ENCODE results near the gene ADK. TPM values are rescaled to one million over a fixed set of nuclear protein-coding genes. Genes with fewer than 3 reads are reported as not detected.

Gene ADK
- total RNA-seq, 1 experiment from 2014 or later, result 26.8 TPM

DNA sequence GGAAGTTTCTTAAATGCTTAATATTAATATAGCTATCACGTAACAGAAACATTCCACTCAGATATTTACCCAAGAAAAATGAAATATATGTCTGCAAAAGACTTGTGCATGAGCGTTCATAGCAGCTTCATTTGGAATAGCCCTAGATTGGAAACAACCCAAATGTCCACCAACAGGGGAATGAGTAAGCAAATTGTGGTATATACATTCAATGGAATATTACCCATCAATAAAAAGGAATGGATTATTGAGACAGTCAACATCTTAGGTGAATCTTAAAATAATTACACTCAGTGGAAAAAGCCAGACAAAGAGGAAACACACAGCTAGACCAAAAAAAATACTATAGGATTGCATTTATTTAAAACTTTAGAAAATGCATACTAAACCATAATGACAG lies 585.0 kb downstream of the ADK start:
- Mint-ChIP-seq H3K9me3 (peaks cover 11 to 12% of the 10 kb centered on the region in 2 experiments; a peak in 2 of 5 replicates), H3K4me3 (no peak overlapping the region), H3K36me3 (ENCODE audit: insufficient read depth in 1 of 3, low read depth in 3 of 3) (peaks cover 3 to 20% (median 5%) of the 10 kb centered on the region in 3 experiments; a peak in 6 of 7 replicates), H3K4me1 (peaks cover 5 to 7% of the 10 kb centered on the region in 2 experiments), H3K27me3 (ENCODE audit: low read depth) (no peaks in the 10 kb centered on the region), H3K27ac (no peak overlapping the region)
- Histone ChIP-seq H3K23me2 (ENCODE audit: insufficient read length, low read depth, low read length, poor library complexity, severe bottlenecking) (no peaks in the 10 kb centered on the region), H2BK5ac (ENCODE audit: insufficient read length, low read length) (no peak overlapping the region), H3K18ac (ENCODE audit: insufficient read length, low read depth, low read length) (no peak overlapping the region), H3K23ac (ENCODE audit: insufficient read length, low read depth, low read length) (no peak overlapping the region), H3K9ac (ENCODE audit: extremely low read depth, insufficient read length, low read length) (no peak overlapping the region), H3K14ac (ENCODE audit: insufficient read depth, low read length) (no peak overlapping the region), H3K27ac (ENCODE audit: insufficient read length, low read depth, low read length) (no peak overlapping the region), H3K79me2 (ENCODE audit: insufficient read depth, low read length) (no peaks in the 10 kb centered on the region), H3K56ac (ENCODE audit: insufficient read length, low read depth, low read length) (no peak overlapping the region), H2BK12ac (ENCODE audit: insufficient read length, low read depth, low read length) (no peak overlapping the region), H3K79me1 (ENCODE audit: insufficient read depth, low read depth, low read length, poor library complexity, severe bottlenecking) (no peaks in the 10 kb centered on the region), H4K20me1 (ENCODE audit: control insufficient read depth, insufficient read depth, insufficient read length) (no peaks in the 10 kb centered on the region), H3K4me2 (ENCODE audit: insufficient read depth, insufficient read length, low read length) (no peak overlapping the region), H2BK15ac (ENCODE audit: low read depth, low read length) (no peak overlapping the region), H3K4ac (ENCODE audit: low read depth, low read length) (no peak overlapping the region), H4K8ac (replicated peaks; ENCODE audit: insufficient read length, low read depth, low read length) (no peak overlapping the region), H3K27me3 (ENCODE audit: insufficient read depth, low read length) (no peaks in the 10 kb centered on the region), H4K91ac (ENCODE audit: insufficient read length, low read depth, low read length) (no peak overlapping the region), H2AK5ac (ENCODE audit: insufficient read length, low read length) (no peak overlapping the region), H3T11ph (ENCODE audit: low read length) (no peak overlapping the region), H2BK120ac (ENCODE audit: low read depth, low read length, poor library complexity, severe bottlenecking) (no peak overlapping the region), H2BK20ac (ENCODE audit: low read depth, low read length, poor library complexity, severe bottlenecking) (no peak overlapping the region), H3K4me1 (ENCODE audit: insufficient read depth, low read length) (no peaks in the 10 kb centered on the region), H2AFZ (ENCODE audit: low read length) (no peak overlapping the region), H3K9me3 (ENCODE audit: control insufficient read depth, low read depth, low read length) (no peaks in the 10 kb centered on the region), H4K5ac (ENCODE audit: insufficient read length, low read depth, low read length) (no peak overlapping the region)
- no CpG with 5 or more reads among the region's 2 CpGs for WGBS (ENCODE audit: extremely low coverage, insufficient read length, low lambda C conversion rate)
- TF ChIP-seq, protein P1, sequence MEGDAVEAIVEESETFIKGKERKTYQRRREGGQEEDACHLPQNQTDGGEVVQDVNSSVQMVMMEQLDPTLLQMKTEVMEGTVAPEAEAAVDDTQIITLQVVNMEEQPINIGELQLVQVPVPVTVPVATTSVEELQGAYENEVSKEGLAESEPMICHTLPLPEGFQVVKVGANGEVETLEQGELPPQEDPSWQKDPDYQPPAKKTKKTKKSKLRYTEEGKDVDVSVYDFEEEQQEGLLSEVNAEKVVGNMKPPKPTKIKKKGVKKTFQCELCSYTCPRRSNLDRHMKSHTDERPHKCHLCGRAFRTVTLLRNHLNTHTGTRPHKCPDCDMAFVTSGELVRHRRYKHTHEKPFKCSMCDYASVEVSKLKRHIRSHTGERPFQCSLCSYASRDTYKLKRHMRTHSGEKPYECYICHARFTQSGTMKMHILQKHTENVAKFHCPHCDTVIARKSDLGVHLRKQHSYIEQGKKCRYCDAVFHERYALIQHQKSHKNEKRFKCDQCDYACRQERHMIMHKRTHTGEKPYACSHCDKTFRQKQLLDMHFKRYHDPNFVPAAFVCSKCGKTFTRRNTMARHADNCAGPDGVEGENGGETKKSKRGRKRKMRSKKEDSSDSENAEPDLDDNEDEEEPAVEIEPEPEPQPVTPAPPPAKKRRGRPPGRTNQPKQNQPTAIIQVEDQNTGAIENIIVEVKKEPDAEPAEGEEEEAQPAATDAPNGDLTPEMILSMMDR (conservative IDR thresholded peaks at IDR 0.05), result no peak
- no peak for DNase-seq
